Measurements from ENCODE around the gene CRTC3. TPM values are rescaled to one million over a fixed set of nuclear protein-coding genes. Genes with fewer than 3 reads are reported as not detected.

Gene CRTC3
- polyA plus RNA-seq, 4 donors = 3.8 to 25.4 (median 8.5) TPM

DNA sequence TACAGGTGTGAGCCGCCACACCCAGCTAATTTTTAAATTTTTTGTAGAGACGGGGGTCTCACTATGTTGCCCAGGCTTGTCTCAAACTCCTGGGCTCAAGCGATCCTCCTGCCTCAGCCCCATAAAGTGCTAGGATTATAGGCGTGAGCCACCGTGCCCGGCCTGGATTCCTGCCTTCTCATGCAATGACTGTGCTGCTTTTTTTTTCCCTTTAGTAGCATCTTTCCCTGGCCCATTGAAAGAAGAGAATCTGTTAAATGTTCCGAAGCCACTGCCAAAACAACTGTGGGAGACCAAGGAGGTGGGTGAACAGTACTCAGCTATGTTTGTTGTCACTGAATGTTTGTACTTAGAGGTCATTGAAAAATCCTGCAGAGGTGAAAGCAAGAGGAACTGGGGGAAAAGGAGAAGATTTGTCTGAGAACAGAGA is 88.0 kb downstream of the CRTC3 start:
- H3K27ac ChIP-seq (ENCODE audit: low read depth in 1 of 3, low read length in 2 of 3) = no peak overlapping the region
- H3K4me1 ChIP-seq (ENCODE audit: control insufficient read depth in 3 of 3, insufficient read depth in 2 of 3, low read depth in 1 of 3, low read length in 2 of 3) = peaks cover 0 to 5% (median 0%) of the 10 kb centered on the region in 3 donors
- DNase-seq (no peak), FAIRE-seq (no peak)
- H3K9me3 ChIP-seq (ENCODE audit: control insufficient read depth in 2 of 2, insufficient read depth in 1 of 2, low read depth in 1 of 2, low read length in 1 of 2) = no peaks in the 10 kb centered on the region
- no peak overlapping the region for H3K4me3 ChIP-seq (ENCODE audit: low read depth in 1 of 3, low read length in 3 of 3)
- H3K36me3 ChIP-seq (ENCODE audit: control insufficient read depth in 3 of 3, insufficient read depth in 2 of 3, low read depth in 1 of 3, low read length in 3 of 3) = peaks cover 6 to 51% (median 8%) of the 10 kb centered on the region in 3 donors
- WGBS, 3 donors = 87 to 92% (median 92%) methylated on average over 7 of the region's 7 CpGs
- H3K27me3 ChIP-seq (ENCODE audit: control insufficient read depth in 3 of 3, insufficient read depth in 3 of 3, low read length in 3 of 3) = no peaks in the 10 kb centered on the region

- H3K9me3 ChIP-seq (ENCODE audit: control insufficient read depth in 2 of 2, insufficient read depth in 1 of 2, low read depth in 1 of 2, low read length in 1 of 2) = no peaks in the 10 kb centered on the region
- H3K27ac ChIP-seq (ENCODE audit: low read depth in 1 of 3, low read length in 2 of 3) = peak overlapping the region in 1 of 3 donors; percentile 53
- peaks cover 0 to 5% (median 0%) of the 10 kb centered on the region in 3 donors for H3K4me1 ChIP-seq (ENCODE audit: control insufficient read depth in 3 of 3, insufficient read depth in 2 of 3, low read depth in 1 of 3, low read length in 2 of 3)
- DNase-seq (no peak), FAIRE-seq (no peak)
- WGBS, 3 donors = 83 to 94% (median 93%) methylated on average over 4 of the region's 4 CpGs
- H3K36me3 ChIP-seq (ENCODE audit: control insufficient read depth in 3 of 3, insufficient read depth in 2 of 3, low read depth in 1 of 3, low read length in 3 of 3) = peaks cover 6 to 55% (median 8%) of the 10 kb centered on the region in 3 donors
- H3K27me3 ChIP-seq (ENCODE audit: control insufficient read depth in 3 of 3, insufficient read depth in 3 of 3, low read length in 3 of 3) = no peaks in the 10 kb centered on the region
- no peak overlapping the region for H3K4me3 ChIP-seq (ENCODE audit: low read depth in 1 of 3, low read length in 3 of 3)
These were observed 88.8 kb downstream of the CRTC3 start for GRCh38 chr15:90618330-90619125.

GRCh38 chr15:90619468-90619867 is 89.7 kb downstream of the CRTC3 start:
- Histone ChIP-seq H3K4me1 (ENCODE audit: control insufficient read depth in 3 of 3, insufficient read depth in 2 of 3, low read depth in 1 of 3, low read length in 2 of 3) (peaks cover 0 to 5% (median 4%) of the 10 kb centered on the region in 3 donors), H3K4me3 (ENCODE audit: low read depth in 1 of 3, low read length in 3 of 3) (no peak overlapping the region), H3K27me3 (ENCODE audit: control insufficient read depth in 3 of 3, insufficient read depth in 3 of 3, low read length in 3 of 3) (no peaks in the 10 kb centered on the region), H3K9me3 (ENCODE audit: control insufficient read depth in 2 of 2, insufficient read depth in 1 of 2, low read depth in 1 of 2, low read length in 1 of 2) (no peaks in the 10 kb centered on the region), H3K27ac (ENCODE audit: low read depth in 1 of 3, low read length in 2 of 3) (no peak overlapping the region), H3K36me3 (ENCODE audit: control insufficient read depth in 3 of 3, insufficient read depth in 2 of 3, low read depth in 1 of 3, low read length in 3 of 3) (peaks cover 6 to 65% (median 8%) of the 10 kb centered on the region in 3 donors)
- DNase-seq (no peak), FAIRE-seq (no peak)
- WGBS, 3 donors = 81 to 98% (median 92%) methylated on average over 9 of the region's 9 CpGs

- H3K27ac ChIP-seq (ENCODE audit: low read depth in 1 of 3, low read length in 2 of 3) = no peak overlapping the region
- H3K27me3 ChIP-seq (ENCODE audit: control insufficient read depth in 3 of 3, insufficient read depth in 3 of 3, low read length in 3 of 3) = no peaks in the 10 kb centered on the region
- peaks cover 6 to 70% (median 8%) of the 10 kb centered on the region in 3 donors for H3K36me3 ChIP-seq (ENCODE audit: control insufficient read depth in 3 of 3, insufficient read depth in 2 of 3, low read depth in 1 of 3, low read length in 3 of 3)
- H3K9me3 ChIP-seq (ENCODE audit: control insufficient read depth in 2 of 2, insufficient read depth in 1 of 2, low read depth in 1 of 2, low read length in 1 of 2) = no peaks in the 10 kb centered on the region
- 62 to 90% (median 83%) methylated on average over 5 of the region's 5 CpGs for WGBS, 3 donors
- no peak overlapping the region for H3K4me3 ChIP-seq (ENCODE audit: low read depth in 1 of 3, low read length in 3 of 3)
- H3K4me1 ChIP-seq (ENCODE audit: control insufficient read depth in 3 of 3, insufficient read depth in 2 of 3, low read depth in 1 of 3, low read length in 2 of 3) = peaks cover 0 to 5% (median 5%) of the 10 kb centered on the region in 3 donors
- DNase-seq = no peak
- FAIRE-seq = no peak
These were observed 90.2 kb downstream of the CRTC3 start for GRCh38 chr15:90619939-90620338.

DNA sequence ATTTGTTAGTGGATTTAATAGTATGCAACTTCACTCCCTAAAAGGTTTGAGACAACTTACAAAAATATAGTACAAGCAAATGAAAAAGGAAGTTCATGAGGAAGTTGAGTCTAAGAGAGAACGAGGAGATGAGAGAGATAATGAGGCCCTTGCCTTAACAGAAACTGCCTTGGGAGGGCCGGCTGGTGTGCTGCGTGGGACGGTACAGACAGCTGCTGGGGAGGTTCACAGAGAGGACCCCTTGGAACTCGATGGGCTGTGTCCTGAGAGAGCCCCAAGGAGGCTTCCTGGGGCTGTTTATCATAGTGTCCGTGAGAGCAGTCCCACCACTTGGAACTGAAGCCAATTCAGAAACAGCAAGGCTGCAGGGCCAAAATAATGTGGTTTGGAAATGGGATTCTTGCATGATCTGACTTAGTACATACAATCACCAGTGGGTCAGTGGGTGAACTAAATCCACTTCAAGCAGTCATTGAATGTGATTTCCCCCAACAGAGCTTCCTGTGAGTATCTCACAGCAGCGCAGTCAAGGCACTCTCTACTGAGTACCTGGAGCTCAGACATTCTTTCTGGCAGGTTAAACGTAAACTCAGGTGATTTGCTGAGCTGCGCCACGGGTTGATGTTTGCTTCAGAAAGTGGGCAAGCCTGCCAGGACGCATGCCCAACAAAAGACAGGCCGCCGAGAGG is 90.8 kb downstream of the CRTC3 start:
- peaks cover 5 to 72% (median 6%) of the 10 kb centered on the region in 3 donors for H3K36me3 ChIP-seq (ENCODE audit: control insufficient read depth in 3 of 3, insufficient read depth in 2 of 3, low read depth in 1 of 3, low read length in 3 of 3)
- WGBS, 3 donors = 65 to 87% (median 75%) methylated on average over 13 of the region's 13 CpGs
- H3K4me3 ChIP-seq (ENCODE audit: low read depth in 1 of 3, low read length in 3 of 3) = no peak overlapping the region
- no peaks in the 10 kb centered on the region for H3K27me3 ChIP-seq (ENCODE audit: control insufficient read depth in 3 of 3, insufficient read depth in 3 of 3, low read length in 3 of 3)
- H3K27ac ChIP-seq (ENCODE audit: low read depth in 1 of 3, low read length in 2 of 3) = peak overlapping the region in 1 of 3 donors; percentile 48
- DNase-seq (no peak), FAIRE-seq (no peak)
- no peaks in the 10 kb centered on the region for H3K9me3 ChIP-seq (ENCODE audit: control insufficient read depth in 2 of 2, insufficient read depth in 1 of 2, low read depth in 1 of 2, low read length in 1 of 2)
- peaks cover 0 to 5% (median 5%) of the 10 kb centered on the region in 3 donors for H3K4me1 ChIP-seq (ENCODE audit: control insufficient read depth in 3 of 3, insufficient read depth in 2 of 3, low read depth in 1 of 3, low read length in 2 of 3)

- H3K36me3 ChIP-seq (ENCODE audit: control insufficient read depth in 3 of 3, insufficient read depth in 2 of 3, low read depth in 1 of 3, low read length in 3 of 3) = peaks cover 0 to 77% (median 4%) of the 10 kb centered on the region in 3 donors
- FAIRE-seq (no peak), DNase-seq (no peak)
- no peak overlapping the region for H3K27ac ChIP-seq (ENCODE audit: low read depth in 1 of 3, low read length in 2 of 3)
- peaks cover 0 to 5% (median 3%) of the 10 kb centered on the region in 3 donors for H3K4me1 ChIP-seq (ENCODE audit: control insufficient read depth in 3 of 3, insufficient read depth in 2 of 3, low read depth in 1 of 3, low read length in 2 of 3)
- no peaks in the 10 kb centered on the region for H3K9me3 ChIP-seq (ENCODE audit: control insufficient read depth in 2 of 2, insufficient read depth in 1 of 2, low read depth in 1 of 2, low read length in 1 of 2)
- H3K4me3 ChIP-seq (ENCODE audit: low read depth in 1 of 3, low read length in 3 of 3) = no peak overlapping the region
- H3K27me3 ChIP-seq (ENCODE audit: control insufficient read depth in 3 of 3, insufficient read depth in 3 of 3, low read length in 3 of 3) = no peaks in the 10 kb centered on the region
- WGBS, 3 donors = 82 to 93% (median 87%) methylated on average over 6 of the region's 6 CpGs
These were observed 94.1 kb downstream of the CRTC3 start for GRCh38 chr15:90623854-90624253.

DNA sequence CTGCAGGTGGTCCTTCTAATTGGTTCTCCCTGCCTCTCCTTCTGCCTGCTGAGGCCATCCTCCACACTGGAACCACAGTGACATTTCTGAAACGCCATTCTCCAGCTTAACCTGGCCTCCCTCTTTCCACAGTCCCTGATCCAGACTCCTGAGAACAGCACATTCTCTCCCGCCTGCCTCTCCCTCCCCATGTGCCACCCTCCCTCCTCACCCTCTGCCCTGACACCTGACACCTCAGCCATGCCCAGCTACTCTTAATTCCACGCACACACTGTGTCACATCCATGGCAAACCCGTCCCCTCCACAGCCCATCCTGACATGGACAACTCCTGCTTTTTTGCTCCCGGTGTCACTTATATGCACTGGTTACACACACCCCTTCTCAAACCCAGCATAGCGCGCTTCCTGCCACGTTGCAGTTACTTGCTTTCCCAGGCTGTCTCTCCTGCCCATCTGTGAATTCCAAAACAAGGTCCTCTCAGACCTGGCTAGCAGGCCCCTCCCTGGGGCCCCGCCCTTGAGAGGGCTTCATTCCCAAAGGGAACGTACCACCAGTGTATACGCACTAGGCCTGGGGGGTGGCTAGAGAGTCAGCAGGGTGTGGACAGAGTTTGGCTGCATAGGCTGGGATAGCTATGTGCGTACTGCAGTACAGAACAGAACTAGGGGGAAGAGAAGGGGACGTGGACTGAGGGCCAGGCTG is 94.7 kb downstream of the CRTC3 start:
- no peak overlapping the region for H3K27ac ChIP-seq (ENCODE audit: low read depth in 1 of 3, low read length in 2 of 3)
- peak in 1 of 2 donors; percentile 16 for DNase-seq
- WGBS, 3 donors = 81 to 91% (median 89%) methylated on average over 13 of the region's 13 CpGs
- no peaks in the 10 kb centered on the region for H3K9me3 ChIP-seq (ENCODE audit: control insufficient read depth in 2 of 2, insufficient read depth in 1 of 2, low read depth in 1 of 2, low read length in 1 of 2)
- H3K4me1 ChIP-seq (ENCODE audit: control insufficient read depth in 3 of 3, insufficient read depth in 2 of 3, low read depth in 1 of 3, low read length in 2 of 3) = peaks cover 0 to 5% (median 3%) of the 10 kb centered on the region in 3 donors
- no peak overlapping the region for H3K4me3 ChIP-seq (ENCODE audit: low read depth in 1 of 3, low read length in 3 of 3)
- no peaks in the 10 kb centered on the region for H3K27me3 ChIP-seq (ENCODE audit: control insufficient read depth in 3 of 3, insufficient read depth in 3 of 3, low read length in 3 of 3)
- H3K36me3 ChIP-seq (ENCODE audit: control insufficient read depth in 3 of 3, insufficient read depth in 2 of 3, low read depth in 1 of 3, low read length in 3 of 3) = peaks cover 0 to 77% (median 7%) of the 10 kb centered on the region in 3 donors
- no peak for FAIRE-seq

DNA sequence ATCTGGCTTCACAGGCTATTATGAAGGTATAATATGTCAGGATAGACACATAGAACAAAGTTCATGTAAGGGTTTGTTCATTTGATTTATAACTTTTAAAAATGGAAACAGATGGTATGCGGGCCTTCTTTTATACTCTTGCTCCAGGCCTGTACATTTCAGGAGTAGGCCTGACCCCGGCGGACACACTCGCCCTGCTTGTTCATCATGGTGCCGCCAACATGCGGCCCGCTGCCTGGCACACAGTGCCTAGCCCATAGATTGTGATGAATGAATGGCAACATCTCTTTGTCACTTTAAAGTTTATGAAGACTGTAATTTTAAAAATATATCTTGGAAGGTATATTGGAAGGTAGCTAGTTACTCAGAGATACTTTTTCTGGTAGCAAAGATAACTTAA is 95.3 kb downstream of the CRTC3 start:
- H3K36me3 ChIP-seq (ENCODE audit: control insufficient read depth in 3 of 3, insufficient read depth in 2 of 3, low read depth in 1 of 3, low read length in 3 of 3) = peaks cover 5 to 76% (median 5%) of the 10 kb centered on the region in 3 donors
- no peak overlapping the region for H3K27ac ChIP-seq (ENCODE audit: low read depth in 1 of 3, low read length in 2 of 3)
- H3K4me3 ChIP-seq (ENCODE audit: low read depth in 1 of 3, low read length in 3 of 3) = no peak overlapping the region
- FAIRE-seq = no peak
- H3K4me1 ChIP-seq (ENCODE audit: control insufficient read depth in 3 of 3, insufficient read depth in 2 of 3, low read depth in 1 of 3, low read length in 2 of 3) = peaks cover 0 to 5% (median 3%) of the 10 kb centered on the region in 3 donors
- no peak for DNase-seq
- WGBS, 3 donors = 84 to 90% (median 88%) methylated on average over 7 of the region's 7 CpGs
- no peaks in the 10 kb centered on the region for H3K9me3 ChIP-seq (ENCODE audit: control insufficient read depth in 2 of 2, insufficient read depth in 1 of 2, low read depth in 1 of 2, low read length in 1 of 2)
- no peaks in the 10 kb centered on the region for H3K27me3 ChIP-seq (ENCODE audit: control insufficient read depth in 3 of 3, insufficient read depth in 3 of 3, low read length in 3 of 3)
